GM13977 (cell line): Measurements from ENCODE around the gene IST1.

ENCODE experiments used
- DNase-seq: peaks from one replicate; pipeline ENCODE4 v3.0.0; 2012; ENCODE audit warnings: low spot score
- CTCF ChIP-seq: IDR thresholded peaks from 2 replicates; pipeline ENCODE4 v1.5.1; 2012; ENCODE audit warnings: mild to moderate bottlenecking, control low read depth; ENCODE audit not compliant: insufficient read depth; ENCODE audit errors: extremely low read depth, missing control alignments
- in situ Hi-C: fragments of 300-500 bp; cut with MboI; formaldehyde crosslinking; loops from one replicate; pipeline ENCODE4 v1.12.0; 2022; ENCODE audit warnings: low sequenced_read_pairs, low pct_unique_long_range_greater_than_20kb, mixed read lengths, inconsistent platforms; ENCODE audit not compliant: unreplicated experiment

Gene IST1

DNA sequence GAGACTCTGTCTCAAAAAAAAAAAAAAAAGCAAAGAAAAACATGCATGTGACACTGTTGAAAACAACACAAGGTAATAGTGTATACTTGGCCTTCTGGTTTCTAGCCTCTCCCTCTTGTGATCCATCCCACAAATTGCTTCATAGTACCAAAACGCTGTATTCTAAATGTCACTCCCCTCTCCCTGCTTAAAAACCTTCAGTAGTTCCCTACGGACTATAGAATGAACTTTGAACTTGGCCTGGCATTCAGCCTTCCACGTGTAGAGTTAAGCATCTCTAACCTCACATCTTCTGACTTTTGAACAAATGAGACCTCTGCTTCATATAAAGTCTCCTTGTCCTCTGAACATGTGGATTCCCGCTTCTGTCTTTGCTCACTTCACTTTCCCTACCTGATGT, 16.4 kb upstream of the IST1 start:
- in situ Hi-C loops, result no loop called here
- no peak for DNase-seq
- TF ChIP-seq CTCF, result no peak

DNA sequence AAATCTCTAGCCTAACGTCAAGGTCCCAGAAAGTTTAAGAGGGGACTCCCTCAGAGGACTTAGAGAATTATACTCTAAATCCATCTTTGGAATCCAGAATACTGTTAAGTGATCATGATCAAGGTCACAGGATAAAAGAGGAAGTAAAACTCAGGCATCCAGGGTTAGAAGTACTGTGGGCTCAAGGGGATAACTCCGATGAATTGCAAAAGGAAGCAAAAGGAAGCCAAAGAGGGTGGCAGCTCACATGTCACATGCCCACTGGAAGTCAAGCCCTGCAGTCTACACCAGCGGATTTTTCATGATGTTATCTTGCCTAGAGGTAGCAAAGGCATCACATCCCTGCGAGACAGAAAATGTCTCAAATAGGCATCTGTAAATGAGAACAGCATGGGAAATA, 15.2 kb upstream of the IST1 start:
- in situ Hi-C loops, result no loop called here

GRCh38 chr16:71882505-71883167, 12.7 kb upstream of the IST1 start:
- peak; percentile 87 for DNase-seq
- TF ChIP-seq CTCF, result peak; percentile 67
- in situ Hi-C loops, result no loop called here

More for the DNA sequence above, 15.2 kb upstream of the IST1 start:
- no peak for DNase-seq
- no peak for TF ChIP-seq CTCF

DNA sequence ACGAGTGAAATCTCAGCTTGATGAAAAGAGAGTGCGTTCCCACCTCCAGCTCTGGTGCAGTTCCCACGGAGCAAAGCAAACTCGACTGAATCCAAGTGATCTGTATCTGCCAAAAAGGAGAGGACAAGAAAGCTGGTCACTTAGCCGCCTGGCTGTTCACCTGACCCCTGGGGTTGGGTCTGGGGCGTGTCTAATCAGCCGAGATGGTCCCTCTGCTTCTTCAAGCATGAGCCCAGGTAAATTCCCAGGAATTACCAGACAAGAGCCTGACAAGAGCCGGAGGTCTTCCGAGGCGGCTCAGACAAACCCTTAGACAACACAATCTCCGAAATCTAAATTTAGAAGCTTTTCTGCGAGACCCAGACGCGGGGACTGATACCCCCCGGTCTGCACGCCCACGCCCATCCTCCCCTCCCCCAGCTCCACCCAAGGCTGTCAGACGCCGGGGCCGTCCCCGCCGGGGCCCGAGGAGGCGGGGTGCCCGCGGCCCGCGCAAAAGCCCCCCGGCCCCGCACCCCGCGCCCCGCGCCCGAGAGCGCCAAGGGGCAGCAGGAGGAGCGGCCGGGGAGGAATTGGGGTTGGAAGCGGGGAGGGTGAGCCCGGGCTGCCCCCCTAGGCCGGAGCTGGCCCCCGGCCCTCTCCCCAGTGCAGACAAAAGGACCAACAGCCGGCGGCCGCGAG, 12.0 kb upstream of the IST1 start:
- DNase-seq, result peak; percentile 70
- in situ Hi-C loops, result no loop called here
- TF ChIP-seq CTCF, result peak; percentile 48

GRCh38 chr16:71883849-71884638, 11.3 kb upstream of the IST1 start, which contains the start of gene ZNF821:
ZNF821 (minus strand) TSS chr16:71884182; CDS start chr16:71879946, 4,236 bp downstream.
- in situ Hi-C loops, result no loop called here
- peak; percentile 91 for DNase-seq
- peak; percentile 24 for TF ChIP-seq CTCF

DNA sequence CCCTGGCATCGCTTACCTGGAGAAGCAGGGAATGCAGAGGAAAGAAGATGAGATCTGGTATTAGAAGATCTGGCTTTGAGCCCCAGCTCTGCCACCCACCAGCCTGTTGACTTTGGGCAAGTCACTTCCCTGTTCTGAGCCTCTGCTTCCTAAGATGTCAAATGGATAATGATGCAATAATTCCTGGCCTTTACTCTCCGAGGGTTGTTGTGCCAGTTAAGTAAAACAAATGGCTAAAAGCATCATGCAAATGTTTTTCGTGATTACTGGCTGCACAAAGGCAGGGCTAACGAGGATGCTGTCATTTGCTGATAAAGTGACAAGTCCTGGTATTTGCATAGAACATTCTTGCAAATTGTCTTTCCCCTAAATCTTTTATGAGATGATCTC, 10.1 kb upstream of the IST1 start:
- no peak for TF ChIP-seq CTCF
- DNase-seq, result peak; percentile 37

More for the DNA sequence above, 10.1 kb upstream of the IST1 start:
- in situ Hi-C loops, result no loop called here
